Measurements from ENCODE around the gene PSMC3IP.

DNA sequence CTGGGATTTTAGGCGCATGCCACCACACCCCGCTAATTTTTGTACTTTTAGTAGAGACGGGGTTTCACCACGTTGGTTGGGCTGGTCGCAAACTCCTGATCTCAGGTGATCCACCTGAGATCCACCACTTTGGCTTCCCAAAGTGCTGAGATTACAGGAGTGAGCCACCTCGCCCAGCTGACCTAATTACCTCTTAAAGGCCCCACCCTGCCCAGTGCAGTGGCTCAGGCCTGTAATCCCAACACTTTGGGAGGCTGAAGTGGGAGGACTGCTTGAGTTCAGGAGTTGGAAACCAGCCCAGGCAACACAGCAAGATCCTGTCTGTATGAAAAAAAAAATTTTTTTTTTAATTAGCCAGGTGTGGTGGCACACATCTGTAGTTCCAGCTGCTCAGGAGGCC, 18.5 kb downstream of the PSMC3IP start:
- TF ChIP-seq FOXA2 (IDR thresholded peaks at IDR 0.05), result no peak
- no peak for TF ChIP-seq YY1 (IDR thresholded peaks at IDR 0.05)
- TF ChIP-seq TAF1 (conservative IDR thresholded peaks at IDR 0.05), result no peak
- TF ChIP-seq, protein P1, sequence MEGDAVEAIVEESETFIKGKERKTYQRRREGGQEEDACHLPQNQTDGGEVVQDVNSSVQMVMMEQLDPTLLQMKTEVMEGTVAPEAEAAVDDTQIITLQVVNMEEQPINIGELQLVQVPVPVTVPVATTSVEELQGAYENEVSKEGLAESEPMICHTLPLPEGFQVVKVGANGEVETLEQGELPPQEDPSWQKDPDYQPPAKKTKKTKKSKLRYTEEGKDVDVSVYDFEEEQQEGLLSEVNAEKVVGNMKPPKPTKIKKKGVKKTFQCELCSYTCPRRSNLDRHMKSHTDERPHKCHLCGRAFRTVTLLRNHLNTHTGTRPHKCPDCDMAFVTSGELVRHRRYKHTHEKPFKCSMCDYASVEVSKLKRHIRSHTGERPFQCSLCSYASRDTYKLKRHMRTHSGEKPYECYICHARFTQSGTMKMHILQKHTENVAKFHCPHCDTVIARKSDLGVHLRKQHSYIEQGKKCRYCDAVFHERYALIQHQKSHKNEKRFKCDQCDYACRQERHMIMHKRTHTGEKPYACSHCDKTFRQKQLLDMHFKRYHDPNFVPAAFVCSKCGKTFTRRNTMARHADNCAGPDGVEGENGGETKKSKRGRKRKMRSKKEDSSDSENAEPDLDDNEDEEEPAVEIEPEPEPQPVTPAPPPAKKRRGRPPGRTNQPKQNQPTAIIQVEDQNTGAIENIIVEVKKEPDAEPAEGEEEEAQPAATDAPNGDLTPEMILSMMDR (IDR thresholded peaks at IDR 0.05; ENCODE audit: low read depth, low read length, missing input control), result no peak
- no peak for TF ChIP-seq GABPA (IDR thresholded peaks at IDR 0.05 in 1 of 2, conservative IDR thresholded peaks at IDR 0.05 in 1 of 2)
- no peak for TF ChIP-seq SP1 (IDR thresholded peaks at IDR 0.05)
- TF ChIP-seq, protein P2, sequence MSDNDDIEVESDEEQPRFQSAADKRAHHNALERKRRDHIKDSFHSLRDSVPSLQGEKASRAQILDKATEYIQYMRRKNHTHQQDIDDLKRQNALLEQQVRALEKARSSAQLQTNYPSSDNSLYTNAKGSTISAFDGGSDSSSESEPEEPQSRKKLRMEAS (IDR thresholded peaks at IDR 0.05), result no peak
- no peak for TF ChIP-seq ZBTB33 (IDR thresholded peaks at IDR 0.05)
- no peak for TF ChIP-seq JUND (IDR thresholded peaks at IDR 0.05)
- no peak for TF ChIP-seq EGR1 (IDR thresholded peaks at IDR 0.05; ENCODE audit: low read depth in 2 of 2)
- TF ChIP-seq, protein P3, sequence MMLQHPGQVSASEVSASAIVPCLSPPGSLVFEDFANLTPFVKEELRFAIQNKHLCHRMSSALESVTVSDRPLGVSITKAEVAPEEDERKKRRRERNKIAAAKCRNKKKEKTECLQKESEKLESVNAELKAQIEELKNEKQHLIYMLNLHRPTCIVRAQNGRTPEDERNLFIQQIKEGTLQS (IDR thresholded peaks at IDR 0.05), result no peak
- no peak for TF ChIP-seq HNF4A (conservative IDR thresholded peaks at IDR 0.05)
